ENCODE measurements around the gene CDC34. TPM values are rescaled to one million over a fixed set of nuclear protein-coding genes. Genes with fewer than 3 reads are reported as not detected.

The CDC34 gene
- total and polyA plus RNA-seq, 9 of the 15 experiments (the other 6 are each of a cell fraction or from before 2014, with no cell fraction given): 0.80 to 203 (median 65.5) TPM

GRCh38 chr19:584240-585001, 52.9 kb downstream of the CDC34 start (continued):
- TF ChIP-seq, protein P1, sequence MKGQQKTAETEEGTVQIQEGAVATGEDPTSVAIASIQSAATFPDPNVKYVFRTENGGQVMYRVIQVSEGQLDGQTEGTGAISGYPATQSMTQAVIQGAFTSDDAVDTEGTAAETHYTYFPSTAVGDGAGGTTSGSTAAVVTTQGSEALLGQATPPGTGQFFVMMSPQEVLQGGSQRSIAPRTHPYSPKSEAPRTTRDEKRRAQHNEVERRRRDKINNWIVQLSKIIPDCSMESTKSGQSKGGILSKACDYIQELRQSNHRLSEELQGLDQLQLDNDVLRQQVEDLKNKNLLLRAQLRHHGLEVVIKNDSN (CRISPR knock-in tag; IDR thresholded peaks at IDR 0.05): no peak
- TF ChIP-seq ESRRB (CRISPR knock-in tag; IDR thresholded peaks at IDR 0.05; ENCODE audit: borderline replicate concordance): no peak
- TF ChIP-seq, protein P2, sequence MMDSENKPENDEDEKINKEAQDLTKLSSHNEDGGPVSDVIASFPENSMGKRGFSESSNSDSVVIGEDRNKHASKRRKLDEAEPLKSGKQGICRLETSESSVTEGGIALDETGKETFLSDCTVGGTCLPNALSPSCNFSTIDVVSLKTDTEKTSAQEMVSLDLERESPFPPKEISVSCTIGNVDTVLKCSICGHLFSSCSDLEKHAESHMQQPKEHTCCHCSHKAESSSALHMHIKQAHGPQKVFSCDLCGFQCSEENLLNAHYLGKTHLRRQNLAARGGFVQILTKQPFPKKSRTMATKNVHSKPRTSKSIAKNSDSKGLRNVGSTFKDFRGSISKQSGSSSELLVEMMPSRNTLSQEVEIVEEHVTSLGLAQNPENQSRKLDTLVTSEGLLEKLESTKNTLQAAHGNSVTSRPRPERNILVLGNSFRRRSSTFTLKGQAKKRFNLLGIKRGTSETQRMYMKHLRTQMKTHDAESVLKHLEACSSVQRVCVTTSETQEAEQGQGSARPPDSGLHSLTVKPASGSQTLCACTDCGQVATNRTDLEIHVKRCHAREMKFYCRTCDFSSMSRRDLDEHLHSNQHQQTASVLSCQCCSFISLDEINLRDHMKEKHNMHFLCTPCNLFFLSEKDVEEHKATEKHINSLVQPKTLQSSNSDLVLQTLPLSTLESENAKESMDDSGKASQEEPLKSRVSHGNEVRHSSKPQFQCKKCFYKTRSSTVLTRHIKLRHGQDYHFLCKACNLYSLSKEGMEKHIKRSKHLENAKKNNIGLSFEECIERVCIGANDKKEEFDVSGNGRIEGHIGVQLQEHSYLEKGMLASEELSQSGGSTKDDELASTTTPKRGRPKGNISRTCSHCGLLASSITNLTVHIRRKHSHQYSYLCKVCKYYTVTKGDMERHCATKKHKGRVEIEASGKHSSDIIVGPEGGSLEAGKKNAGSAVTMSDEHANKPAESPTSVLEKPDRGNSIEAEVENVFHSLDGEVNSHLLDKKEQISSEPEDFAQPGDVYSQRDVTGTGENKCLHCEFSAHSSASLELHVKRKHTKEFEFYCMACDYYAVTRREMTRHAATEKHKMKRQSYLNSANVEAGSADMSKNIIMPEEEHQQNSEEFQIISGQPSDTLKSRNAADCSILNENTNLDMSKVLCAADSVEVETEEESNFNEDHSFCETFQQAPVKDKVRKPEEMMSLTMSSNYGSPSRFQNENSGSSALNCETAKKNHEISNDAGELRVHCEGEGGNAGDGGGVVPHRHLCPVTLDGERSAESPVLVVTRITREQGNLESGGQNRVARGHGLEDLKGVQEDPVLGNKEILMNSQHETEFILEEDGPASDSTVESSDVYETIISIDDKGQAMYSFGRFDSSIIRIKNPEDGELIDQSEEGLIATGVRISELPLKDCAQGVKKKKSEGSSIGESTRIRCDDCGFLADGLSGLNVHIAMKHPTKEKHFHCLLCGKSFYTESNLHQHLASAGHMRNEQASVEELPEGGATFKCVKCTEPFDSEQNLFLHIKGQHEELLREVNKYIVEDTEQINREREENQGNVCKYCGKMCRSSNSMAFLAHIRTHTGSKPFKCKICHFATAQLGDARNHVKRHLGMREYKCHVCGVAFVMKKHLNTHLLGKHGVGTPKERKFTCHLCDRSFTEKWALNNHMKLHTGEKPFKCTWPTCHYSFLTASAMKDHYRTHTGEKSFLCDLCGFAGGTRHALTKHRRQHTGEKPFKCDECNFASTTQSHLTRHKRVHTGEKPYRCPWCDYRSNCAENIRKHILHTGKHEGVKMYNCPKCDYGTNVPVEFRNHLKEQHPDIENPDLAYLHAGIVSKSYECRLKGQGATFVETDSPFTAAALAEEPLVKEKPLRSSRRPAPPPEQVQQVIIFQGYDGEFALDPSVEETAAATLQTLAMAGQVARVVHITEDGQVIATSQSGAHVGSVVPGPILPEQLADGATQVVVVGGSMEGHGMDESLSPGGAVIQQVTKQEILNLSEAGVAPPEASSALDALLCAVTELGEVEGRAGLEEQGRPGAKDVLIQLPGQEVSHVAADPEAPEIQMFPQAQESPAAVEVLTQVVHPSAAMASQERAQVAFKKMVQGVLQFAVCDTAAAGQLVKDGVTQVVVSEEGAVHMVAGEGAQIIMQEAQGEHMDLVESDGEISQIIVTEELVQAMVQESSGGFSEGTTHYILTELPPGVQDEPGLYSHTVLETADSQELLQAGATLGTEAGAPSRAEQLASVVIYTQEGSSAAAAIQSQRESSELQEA (IDR thresholded peaks at IDR 0.05; ENCODE audit: low read depth): no peak
- TF ChIP-seq MTA1 (IDR thresholded peaks at IDR 0.05; ENCODE audit: borderline replicate concordance): no peak
- TF ChIP-seq MAFF (IDR thresholded peaks at IDR 0.05; ENCODE audit: low read length): no peak
- TF ChIP-seq HNRNPK (IDR thresholded peaks at IDR 0.05; ENCODE audit: low read depth, low read length, poor library complexity, severe bottlenecking): no peak

All from K562 (cell line).